NCI-H1092 treated with DMSO at 0.1 percent for 48 hours (cell line): ENCODE measurements around the gene ZNF48.

Source experiments
- DNase-seq: peaks from one replicate; lab custom pipeline; 2025; lab: John Stamatoyannopoulos, UW

ZNF48 gene

DNA sequence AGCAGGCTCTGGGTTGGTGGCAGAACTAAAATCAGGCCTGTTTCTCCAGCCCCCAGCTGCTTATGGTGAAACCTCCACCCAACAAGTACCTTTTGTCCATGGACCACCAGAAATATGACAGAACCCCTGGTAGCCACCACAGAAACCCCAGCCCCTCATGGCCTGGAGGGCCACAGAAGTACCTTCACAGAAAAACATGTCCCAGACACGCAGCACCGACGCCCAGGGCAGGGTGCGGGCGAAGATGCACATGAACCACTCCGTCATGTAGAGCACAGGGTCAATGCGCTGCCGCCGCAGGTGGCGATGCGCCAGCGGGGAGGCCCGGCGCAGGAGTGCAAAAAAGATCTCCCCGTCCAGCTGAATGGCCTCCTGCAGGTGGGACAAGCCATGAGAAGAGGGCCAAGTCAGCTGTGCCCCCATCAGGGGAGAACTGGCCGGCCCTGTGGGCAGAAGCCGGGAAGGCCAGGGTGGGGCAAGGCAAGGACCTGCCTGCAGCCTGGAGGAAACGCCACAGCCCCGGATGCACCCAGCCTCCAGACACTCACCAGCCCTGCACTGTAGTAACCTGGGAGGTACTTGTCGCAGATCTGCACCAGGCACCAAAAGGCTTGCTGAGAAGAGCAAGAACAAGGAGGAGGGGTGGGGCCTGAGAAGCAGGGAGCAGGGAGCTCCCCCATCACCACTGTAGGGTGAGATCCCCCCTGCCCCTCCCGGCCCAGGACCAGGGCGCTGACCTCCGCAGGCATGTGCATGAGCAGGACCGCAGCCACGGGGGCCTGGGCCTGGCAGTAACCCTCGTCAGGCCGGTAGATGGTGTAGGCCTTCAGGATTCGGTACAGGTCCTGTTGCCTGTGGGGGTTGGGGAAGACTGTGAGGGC is 36.0 kb upstream of the ZNF48 start:
- DNase-seq = no peak

- DNase-seq = no peak
Measured at GRCh38 chr16:30359871-30360170, 35.4 kb upstream of the ZNF48 start.

DNA sequence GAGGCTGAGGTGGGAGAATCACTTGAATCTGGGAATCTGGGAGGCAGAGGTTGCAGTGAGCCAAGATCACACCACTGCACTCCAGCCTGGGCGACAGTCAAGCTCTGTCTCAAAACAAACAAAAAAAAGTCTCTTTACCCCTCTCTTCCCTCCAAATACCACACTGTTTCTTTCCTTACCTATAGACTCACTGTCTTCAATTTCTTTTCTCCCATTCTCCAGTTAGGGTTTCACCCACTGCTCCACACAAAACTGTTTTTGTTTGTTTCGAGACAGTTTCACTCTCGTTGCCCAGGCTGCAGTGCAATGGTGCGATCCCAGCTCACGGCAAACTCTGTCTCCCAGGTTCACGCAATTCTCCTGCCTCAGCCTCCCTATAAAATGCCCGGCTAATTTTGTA is 34.0 kb upstream of the ZNF48 start:
- no peak for DNase-seq

GRCh38 chr16:30365200-30365599 is 30.0 kb upstream of the ZNF48 start:
- DNase-seq = no peak

DNA sequence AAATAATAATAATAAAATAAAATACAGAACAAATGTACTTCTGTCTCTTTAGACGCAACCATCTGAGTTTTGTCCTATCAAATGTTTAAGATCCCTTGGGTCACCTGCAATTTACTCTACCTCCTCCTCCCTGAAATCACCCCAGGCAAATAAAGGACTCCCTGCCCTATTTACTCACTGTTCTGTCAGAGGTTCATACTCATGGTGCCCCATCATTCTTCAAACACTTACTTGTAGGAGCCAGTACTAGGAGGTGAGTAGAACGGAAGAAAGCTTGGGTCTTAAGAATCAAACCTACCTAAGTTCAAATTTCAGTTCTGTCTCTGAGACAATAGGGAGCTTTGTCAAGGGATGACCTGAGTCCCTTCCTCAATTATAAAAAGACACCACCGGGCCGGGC is 28.7 kb upstream of the ZNF48 start:
- DNase-seq = no peak

DNA sequence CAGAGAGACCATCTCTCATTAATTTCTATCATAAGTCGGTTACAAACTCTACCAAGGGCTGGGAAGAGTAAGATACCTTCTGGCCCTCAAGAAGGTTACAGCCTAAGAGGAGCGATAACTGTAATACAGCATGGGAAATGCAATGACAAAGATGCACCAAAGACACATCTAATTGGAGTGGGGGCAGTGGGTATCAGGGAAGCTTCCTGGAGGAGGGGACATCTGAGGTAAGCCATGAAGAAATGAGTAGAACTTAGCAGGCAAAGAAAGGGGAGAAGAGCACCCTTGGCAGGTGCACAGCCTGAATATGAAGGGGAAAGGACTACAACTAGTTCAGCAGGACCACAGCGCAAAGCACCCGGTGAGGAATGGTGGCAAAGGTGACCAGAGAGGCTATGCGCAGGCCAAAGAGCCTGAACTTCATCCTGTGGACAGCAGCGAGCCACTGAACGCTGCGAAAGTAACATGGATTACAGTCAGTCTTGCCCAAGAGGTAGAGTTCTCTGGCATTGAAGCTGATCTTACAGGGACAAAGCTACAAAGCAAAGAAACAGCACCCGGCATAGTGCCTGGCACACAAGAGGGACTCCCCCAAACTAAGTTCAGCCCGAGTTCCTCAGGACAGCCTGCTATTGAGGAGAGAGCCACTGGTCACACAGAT is 27.7 kb upstream of the ZNF48 start:
- no peak for DNase-seq

GRCh38 chr16:30368122-30368791 is 27.0 kb upstream of the ZNF48 start:
- DNase-seq = no peak

GRCh38 chr16:30368792-30369090 is 26.5 kb upstream of the ZNF48 start:
- no peak for DNase-seq

- DNase-seq = no peak
Measured at GRCh38 chr16:30369091-30369937, 25.9 kb upstream of the ZNF48 start.

- no peak for DNase-seq
Measured at GRCh38 chr16:30369938-30370455, 25.2 kb upstream of the ZNF48 start.

DNA sequence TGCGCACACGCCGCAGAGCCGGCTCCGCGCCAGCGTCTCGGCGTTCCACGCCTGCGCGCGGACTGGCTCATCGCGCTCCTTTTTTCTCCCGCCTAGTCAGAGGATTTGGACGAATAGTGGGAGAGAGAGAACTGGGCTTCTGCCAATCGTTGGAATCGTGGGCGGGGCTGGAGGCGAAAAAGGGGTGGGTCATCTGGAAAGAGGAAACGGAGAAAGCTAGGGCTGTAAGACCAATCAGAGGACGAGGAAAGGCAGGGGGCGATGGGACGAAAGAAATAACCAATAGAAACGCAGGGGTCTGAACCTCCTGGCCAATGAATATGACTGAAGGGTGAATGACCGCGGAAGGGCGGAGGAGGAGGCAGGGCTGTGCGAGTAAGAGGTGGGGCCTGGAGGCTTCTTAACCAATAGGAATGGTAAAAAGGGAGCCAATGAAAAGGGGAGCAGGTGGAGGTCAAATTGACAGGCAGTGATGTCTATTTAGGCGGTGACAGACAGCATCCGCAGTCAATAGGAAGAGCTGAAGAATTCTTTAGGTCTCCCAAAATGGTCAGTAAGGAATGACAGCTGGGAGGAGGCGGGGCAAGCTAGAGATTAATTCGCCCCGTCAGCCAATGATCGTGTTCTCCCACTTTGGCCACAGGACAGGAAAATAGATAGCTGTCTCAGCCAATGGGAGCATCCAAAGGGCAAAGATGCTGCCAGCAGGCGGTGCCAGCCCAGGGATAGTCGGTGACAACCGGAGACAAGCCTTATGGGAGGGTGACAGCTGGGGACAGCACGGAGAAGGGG is 24.6 kb upstream of the ZNF48 start, which contains the start of gene TBC1D10B:
TSS of gene TBC1D10B (minus strand) at position 39 of the 792 bp plus-strand sequence. CDS start 311 bp downstream, outside the sequence.
- peak; percentile 100 for DNase-seq

GRCh38 chr16:30371248-30371816 is 23.9 kb upstream of the ZNF48 start:
- DNase-seq = no peak

- no peak for DNase-seq
Measured at GRCh38 chr16:30372038-30372712, 23.0 kb upstream of the ZNF48 start.

GRCh38 chr16:30372725-30373124 is 22.5 kb upstream of the ZNF48 start:
- DNase-seq = no peak

GRCh38 chr16:30374538-30374937 is 20.7 kb upstream of the ZNF48 start, which contains the start of gene MYL11:
MYL11 (plus strand) TSS chr16:30374802; CDS start chr16:30374858, 56 bp downstream.
- DNase-seq = no peak

DNA sequence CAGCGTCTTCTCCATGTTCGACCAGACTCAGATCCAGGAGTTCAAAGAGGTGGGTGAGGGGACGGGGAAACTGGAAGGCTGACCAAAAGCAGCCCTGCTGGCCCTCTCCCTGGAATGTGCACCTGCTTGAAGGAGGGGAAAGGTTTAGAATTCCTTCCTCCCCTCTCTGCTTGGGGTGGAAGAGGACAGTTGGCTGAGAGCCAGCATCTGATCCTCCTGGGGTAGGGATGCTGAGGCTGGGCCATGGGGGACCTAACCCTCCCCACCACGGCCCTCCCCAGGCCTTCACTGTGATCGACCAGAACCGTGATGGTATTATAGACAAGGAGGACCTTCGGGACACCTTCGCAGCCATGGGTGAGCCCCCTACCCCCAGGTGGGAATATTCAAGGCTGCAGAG is 19.4 kb upstream of the ZNF48 start:
- no peak for DNase-seq

DNA sequence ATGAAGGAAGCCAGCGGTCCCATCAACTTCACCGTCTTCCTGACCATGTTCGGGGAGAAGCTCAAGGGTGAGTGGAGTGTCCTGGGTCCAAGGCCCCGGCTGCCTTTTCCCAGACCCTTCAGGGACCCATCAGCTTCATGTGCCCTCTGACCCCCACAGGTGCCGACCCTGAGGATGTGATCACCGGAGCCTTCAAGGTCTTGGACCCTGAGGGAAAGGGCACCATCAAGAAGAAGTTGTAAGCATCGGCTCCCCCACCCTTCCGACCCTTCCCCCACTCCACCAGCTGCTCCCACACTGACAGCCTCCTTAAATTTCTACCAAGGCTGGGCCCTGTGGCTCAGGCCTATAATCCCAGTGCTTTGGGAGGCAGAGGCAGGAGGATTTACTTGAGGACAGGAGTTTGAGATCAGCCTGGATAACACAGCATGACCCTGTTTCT is 18.7 kb upstream of the ZNF48 start:
- no peak for DNase-seq

- no peak for DNase-seq
Measured at GRCh38 chr16:30377050-30377811, 18.0 kb upstream of the ZNF48 start.

GRCh38 chr16:30377812-30378235 is 17.4 kb upstream of the ZNF48 start:
- peak; percentile 89 for DNase-seq
